Spinal cord (tissue), 10 donors: Measurements from ENCODE around the gene LRRC74B. TPM values are rescaled to one million over a fixed set of nuclear protein-coding genes. Genes with fewer than 3 reads are reported as not detected.
"Not testable (repeated sequence)": the region's sequence is repeated elsewhere in the genome, so short reads cannot be mapped to it uniquely, and the experiment has no call there.

ENCODE experiments used
- DNase-seq, 6 donors: peaks; one replicate each; pipeline versions ENCODE4 v3.0.0 to v3.0.0-alpha.2; 2013 to 2015; ENCODE audit warnings: low spot score in 6 of 6, low read depth in 4 of 6
- H3K27ac ChIP-seq: one replicate; pipeline ENCODE4 v1.5.1; 2013; ENCODE audit warnings: low read depth, low read length, control low read depth
- H3K27me3 ChIP-seq: one replicate; pipeline ENCODE4 v1.6.1; 2013; ENCODE audit warnings: low read length; ENCODE audit not compliant: control insufficient read depth, insufficient read depth
- H3K36me3 ChIP-seq: one replicate; pipeline ENCODE4 v1.6.1; 2013; ENCODE audit warnings: low read length; ENCODE audit not compliant: control insufficient read depth, insufficient read depth
- H3K4me1 ChIP-seq: one replicate; pipeline ENCODE4 v1.6.1; 2013; ENCODE audit warnings: low read length; ENCODE audit not compliant: control insufficient read depth, insufficient read depth
- H3K4me3 ChIP-seq: one replicate; pipeline ENCODE4 v1.5.1; 2013; ENCODE audit warnings: low read depth, low read length, control low read depth
- H3K9me3 ChIP-seq: one replicate; pipeline ENCODE4 v1.6.1; 2013; ENCODE audit warnings: low read length; ENCODE audit not compliant: control insufficient read depth, insufficient read depth
- WGBS: methylation state at CpG from one replicate; pipeline ENCODE4 v1.1.5; 2013; ENCODE audit warnings: missing lambda C conversion rate; ENCODE audit not compliant: insufficient coverage; 5-methylcytosine and 5-hydroxymethylcytosine counted together
- polyA plus RNA-seq, 2 donors: library from polyadenylated mRNA; unstranded; fragments of 120-200 nt; gene quantifications; one replicate each; pipeline ENCODE4 v1.2.1, GENCODE V29; 2013; ENCODE audit not compliant: insufficient read length in 2 of 2
- total RNA-seq, 2 donors: library from RNA; depleted of rRNA in 1 of 2; stranded (reverse); fragments of 120-200 nt in 1 of 2; fragments of >200 nt in 1 of 2; gene quantifications; one replicate each; pipeline versions ENCODE4 v1.2.3 to v1.2.4, GENCODE V29; 2013 to 2014
- donor health status: healthy.

LRRC74B gene
- total and polyA plus RNA-seq, 4 donors, result 1.5 to 4.7 (median 1.7) TPM; not detected in 1

DNA sequence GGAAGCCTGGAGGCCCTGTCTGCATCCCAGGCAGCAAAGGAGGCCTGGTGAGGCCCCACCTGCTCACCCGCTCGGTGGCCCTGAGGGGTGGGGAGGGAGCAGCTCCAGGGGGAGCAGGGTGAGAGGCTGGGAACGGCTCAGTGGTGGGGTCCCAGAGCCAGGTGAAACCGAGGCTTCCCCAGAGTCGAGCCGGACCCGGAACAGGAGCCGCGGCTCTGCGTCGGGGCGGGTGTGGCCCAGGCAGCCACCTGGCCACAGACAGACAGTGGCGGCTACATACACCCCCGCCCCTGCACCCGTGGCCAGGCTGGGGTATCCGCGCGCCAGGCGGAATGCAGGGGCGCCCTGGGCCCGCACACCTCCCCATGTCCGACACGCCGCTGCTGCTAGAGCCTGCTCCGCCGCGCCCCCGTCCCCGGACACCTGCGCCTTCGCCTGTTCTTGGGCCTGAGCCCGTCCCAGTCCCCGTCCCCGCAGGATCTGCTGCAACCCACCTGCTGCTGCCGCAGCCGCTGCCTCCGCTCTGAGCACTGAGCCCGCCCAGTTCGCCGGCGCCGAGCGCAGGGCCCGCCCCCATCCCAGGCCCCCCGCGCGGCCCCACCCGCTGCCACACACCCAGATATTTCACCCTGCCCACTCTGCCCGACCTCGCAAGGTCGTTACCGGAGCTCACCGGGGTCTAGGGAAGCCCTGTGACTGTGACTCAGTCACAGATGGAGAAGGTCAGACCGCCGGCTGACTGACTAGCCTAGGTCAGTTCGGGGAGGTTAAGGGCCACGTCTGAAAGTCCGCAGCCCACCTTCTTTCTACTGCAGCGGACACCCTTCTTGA is 13.5 kb upstream of the LRRC74B start, which contains the start of gene SLC7A4:
Gene SLC7A4, minus strand, starts transcription at position 525 of the 831 bp plus-strand sequence. CDS start 749 bp downstream, outside the sequence.
- Histone ChIP-seq H3K9me3 (no peaks in the 10 kb centered on the region), H3K4me3 (peak within 1 kb of the TSS; percentile 26), H3K4me1 (peaks cover 55% of the 10 kb centered on the region), H3K36me3 (peaks cover 28% of the 10 kb centered on the region), H3K27me3 (peaks cover 10% of the 10 kb centered on the region), H3K27ac (no peak within 1 kb of the TSS)
- peak in 2 of 6 donors; percentile 43 to 52 for DNase-seq
- WGBS, result 3% methylated on average over 56 of the region's 59 CpGs

DNA sequence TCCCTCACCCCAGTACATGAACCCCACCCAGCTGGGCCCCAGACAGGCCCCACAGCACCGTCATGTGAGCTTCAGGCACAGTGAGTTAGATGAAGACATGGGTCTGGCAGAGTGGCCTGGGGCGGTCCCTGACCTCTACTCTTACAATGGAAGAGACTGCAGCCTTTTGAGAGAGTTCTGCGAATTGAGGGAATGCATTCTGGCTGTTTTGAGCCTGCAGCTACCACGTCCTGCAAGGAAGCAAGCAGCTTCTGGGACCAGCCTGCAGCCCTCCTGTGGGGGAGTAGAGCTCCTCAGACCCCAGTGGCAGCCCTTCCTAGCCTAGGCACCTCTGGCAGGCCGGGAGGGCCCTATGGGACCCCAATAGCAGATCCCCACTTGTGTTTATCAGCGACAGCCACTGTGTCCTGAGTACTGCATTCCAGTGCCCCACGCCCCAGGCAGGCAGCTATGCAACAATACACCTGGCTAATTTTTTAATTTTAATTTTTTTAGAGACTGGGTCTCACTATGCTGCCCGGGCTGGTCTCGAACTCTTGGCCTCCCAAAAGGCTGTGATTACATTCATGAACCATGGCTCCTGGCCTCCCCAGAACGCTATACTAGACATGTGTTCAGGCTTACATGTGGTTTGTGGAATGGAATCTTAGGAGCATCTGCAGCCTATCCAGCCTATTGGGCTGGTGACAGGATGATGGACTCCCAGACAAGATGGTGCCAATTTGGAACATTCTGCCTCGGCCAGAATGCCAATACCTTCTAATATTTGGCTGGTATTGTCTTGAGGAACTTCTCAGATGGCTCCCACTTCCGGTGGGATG is 12.7 kb upstream of the LRRC74B start:
- Histone ChIP-seq H3K4me1 (peaks cover 47% of the 10 kb centered on the region), H3K27ac (no peak overlapping the region), H3K4me3 (no peak overlapping the region), H3K36me3 (peaks cover 26% of the 10 kb centered on the region), H3K9me3 (no peaks in the 10 kb centered on the region), H3K27me3 (peaks cover 10% of the 10 kb centered on the region)
- no peak for DNase-seq
- 71% methylated on average over 9 of the region's 12 CpGs for WGBS

DNA sequence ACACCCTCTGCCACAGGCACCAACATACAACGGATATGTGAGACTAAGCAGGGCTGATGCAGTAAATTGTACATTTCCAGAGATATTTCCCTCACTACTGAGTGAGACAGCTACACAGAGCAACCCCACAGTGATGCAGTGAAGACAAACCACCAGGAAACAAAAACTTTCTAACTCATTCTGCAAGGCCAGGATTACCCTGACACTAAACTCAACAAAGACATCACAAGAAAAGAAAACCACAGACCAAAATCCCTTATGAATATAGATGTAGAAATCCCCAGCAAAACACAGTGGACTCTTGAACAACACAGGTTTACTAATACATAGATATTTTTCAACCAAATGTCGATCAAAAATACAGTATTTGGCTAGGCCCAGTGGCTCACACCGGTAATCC is 11.9 kb upstream of the LRRC74B start:
- Histone ChIP-seq H3K27me3 (peaks cover 10% of the 10 kb centered on the region), H3K4me3 (no peak overlapping the region)
- DNase-seq, result no peak

DNA sequence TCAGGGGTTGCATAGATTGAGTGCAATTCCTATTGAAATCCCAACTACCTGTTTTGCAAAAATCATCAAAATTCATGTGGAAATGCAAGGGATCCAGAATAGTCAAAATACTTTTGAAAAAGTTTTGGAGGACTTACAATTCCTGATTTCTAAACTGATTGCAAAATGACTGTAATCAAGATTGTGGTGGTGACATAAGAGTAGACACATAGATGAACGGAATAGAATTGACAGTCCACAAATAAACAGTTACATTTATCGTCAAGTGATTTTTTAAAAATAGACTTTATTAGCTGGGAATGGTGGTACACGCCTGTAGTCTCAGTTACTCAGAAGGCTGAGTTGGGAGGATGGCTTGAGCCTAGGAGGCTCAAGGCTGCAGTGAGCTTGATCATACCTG is 10.8 kb upstream of the LRRC74B start:
- Histone ChIP-seq H3K36me3 (peaks cover 10% of the 10 kb centered on the region), H3K4me3 (no peak overlapping the region), H3K9me3 (no peaks in the 10 kb centered on the region), H3K27me3 (peaks cover 10% of the 10 kb centered on the region), H3K27ac (no peak overlapping the region), H3K4me1 (peaks cover 28% of the 10 kb centered on the region)
- 100% methylated on average over 1 of the region's 3 CpGs for WGBS
- DNase-seq, result no peak

More for the DNA sequence above, 11.9 kb upstream of the LRRC74B start:
- H3K27ac ChIP-seq, result no peak overlapping the region
- WGBS, result 100% methylated on average over 2 of the region's 3 CpGs
- H3K36me3 ChIP-seq, result peaks cover 20% of the 10 kb centered on the region
- no peaks in the 10 kb centered on the region for H3K9me3 ChIP-seq
- peaks cover 39% of the 10 kb centered on the region for H3K4me1 ChIP-seq

DNA sequence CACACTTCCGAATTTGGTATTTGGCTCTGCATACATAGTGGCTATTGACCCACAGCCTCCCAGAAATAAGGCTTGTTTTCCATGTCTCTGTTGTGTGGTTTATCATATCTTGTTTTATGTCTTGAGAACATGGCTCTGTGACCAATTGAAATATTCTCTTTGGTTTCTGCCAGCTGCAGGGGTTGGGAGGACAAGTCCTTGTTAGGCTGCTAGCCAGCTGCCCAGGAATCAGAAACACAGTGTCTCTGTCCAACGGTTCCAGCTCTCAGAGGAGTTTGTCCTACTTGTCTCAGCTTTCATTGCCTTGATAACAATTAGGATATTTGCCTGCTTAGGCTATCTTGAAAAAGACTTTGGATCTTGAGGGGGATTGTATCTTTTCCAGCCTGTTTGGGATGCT is 7.3 kb upstream of the LRRC74B start:
- DNase-seq, result peak in 2 of 6 donors; percentile 16 to 41
- Histone ChIP-seq H3K4me1 (no peaks in the 10 kb centered on the region), H3K4me3 (no peak overlapping the region), H3K27ac (no peak overlapping the region), H3K36me3 (no peaks in the 10 kb centered on the region), H3K27me3 (no peaks in the 10 kb centered on the region), H3K9me3 (no peaks in the 10 kb centered on the region)
- no CpG with 5 or more reads among the region's 2 CpGs for whole genome bisulfite sequencing

DNA sequence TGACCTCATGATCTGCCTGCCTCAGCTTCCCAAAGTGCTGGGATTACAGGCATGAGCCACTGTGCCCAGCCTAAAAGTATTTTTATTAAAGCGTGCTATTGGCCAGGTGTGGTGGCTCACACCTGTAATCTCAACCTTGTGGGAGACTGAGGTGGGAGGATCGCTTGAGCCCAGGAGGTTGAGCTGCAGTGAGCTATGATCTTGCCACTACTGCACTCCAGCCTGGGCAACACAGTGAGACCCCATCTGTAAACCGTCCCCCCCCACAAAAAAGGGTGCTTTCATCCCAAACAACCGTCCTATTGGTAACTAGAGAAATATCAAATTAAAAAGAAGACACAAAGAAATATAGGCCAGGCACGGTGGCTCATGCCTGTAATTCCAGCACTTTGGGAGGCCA is 6.6 kb upstream of the LRRC74B start:
- not testable (repeated sequence) for H3K4me3 ChIP-seq, H3K27me3 ChIP-seq, H3K27ac ChIP-seq, H3K4me1 ChIP-seq, H3K9me3 ChIP-seq, H3K36me3 ChIP-seq, DNase-seq
- 94% methylated on average over 2 of the region's 5 CpGs for WGBS

DNA sequence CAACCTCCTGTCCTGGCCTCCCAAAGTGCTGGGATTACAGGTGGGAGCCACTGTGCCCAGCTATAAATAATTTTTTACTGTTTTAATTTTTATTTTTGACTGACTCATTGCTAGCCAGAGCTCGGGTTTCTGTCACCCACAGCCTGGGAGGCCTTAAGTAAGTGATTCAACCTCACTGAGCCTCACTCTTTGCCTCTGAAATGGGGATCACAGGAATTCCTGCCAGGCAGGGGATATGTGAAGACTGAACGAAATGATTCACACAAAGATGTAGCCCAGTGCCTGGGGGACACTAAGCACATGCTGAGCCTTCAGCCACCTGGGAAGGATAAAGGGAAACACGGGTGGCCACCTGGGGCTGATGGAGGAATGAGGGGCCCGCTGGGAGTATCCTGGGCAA is 3.8 kb upstream of the LRRC74B start:
- no peak overlapping the region for H3K4me3 ChIP-seq

DNA sequence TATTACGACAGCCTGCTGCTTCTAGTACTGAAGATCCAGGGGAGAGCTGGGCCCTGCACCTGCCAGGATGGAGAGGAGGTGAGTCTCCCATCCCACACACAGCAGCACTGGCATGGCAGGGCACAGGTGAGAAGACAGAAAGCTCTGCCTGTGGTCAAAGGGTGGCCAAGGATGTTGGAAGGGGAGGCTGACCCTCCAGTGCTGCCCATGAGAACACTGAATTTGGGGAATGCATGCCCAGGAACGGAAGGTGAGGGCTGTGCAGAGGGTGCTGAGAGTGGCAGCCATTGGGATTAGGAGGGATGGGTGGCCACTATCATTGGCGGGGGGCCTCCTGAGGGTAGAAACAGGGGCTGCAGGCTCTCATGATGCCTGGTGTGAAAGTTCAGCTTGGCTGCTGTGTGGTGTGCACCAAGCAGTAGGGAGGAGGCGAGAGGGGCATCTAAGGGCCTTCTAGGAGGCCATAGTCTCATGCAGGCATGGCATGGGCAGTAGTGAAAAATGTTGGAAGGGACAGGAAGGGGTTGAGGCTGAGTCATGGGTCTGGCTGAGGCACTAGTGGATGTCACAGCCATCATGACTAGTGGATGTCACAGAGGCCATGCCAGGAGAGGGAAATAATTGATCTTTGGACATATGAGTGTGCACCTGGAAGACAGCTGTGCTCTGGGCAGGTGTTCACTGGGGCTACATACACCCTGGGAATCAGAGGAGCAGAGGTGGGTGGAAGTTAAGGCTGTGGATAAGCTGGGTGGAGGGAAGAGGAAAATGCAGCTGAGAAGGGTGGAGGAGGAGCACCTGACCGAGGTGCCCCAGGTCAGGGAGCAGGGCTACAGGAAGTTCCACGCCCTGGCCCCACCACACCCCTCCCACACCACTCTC is 2.5 kb upstream of the LRRC74B start:
- 86% methylated on average over 4 of the region's 6 CpGs for WGBS
- no peaks in the 10 kb centered on the region for H3K9me3 ChIP-seq
- no peak for DNase-seq
- H3K27me3 ChIP-seq, result no peaks in the 10 kb centered on the region
- H3K27ac ChIP-seq, result no peak overlapping the region
- H3K36me3 ChIP-seq, result no peaks in the 10 kb centered on the region
- H3K4me3 ChIP-seq, result no peak overlapping the region
- peaks cover 27% of the 10 kb centered on the region for H3K4me1 ChIP-seq

More for the DNA sequence above, 3.8 kb upstream of the LRRC74B start:
- H3K4me1 ChIP-seq, result peaks cover 27% of the 10 kb centered on the region
- no peak for DNase-seq
- H3K27ac ChIP-seq, result no peak overlapping the region
- H3K27me3 ChIP-seq, result no peaks in the 10 kb centered on the region
- no peaks in the 10 kb centered on the region for H3K9me3 ChIP-seq
- no peaks in the 10 kb centered on the region for H3K36me3 ChIP-seq
- 72% methylated on average over 4 of the region's 4 CpGs for WGBS
